GM19240 (cell line): ENCODE results near the gene IKBKE.

Experiments
- DNase-seq: peaks from one replicate; pipeline ENCODE4 v3.0.0; 2011; ENCODE audit warnings: low spot score; ENCODE audit not compliant: insufficient read length

Gene IKBKE

DNA sequence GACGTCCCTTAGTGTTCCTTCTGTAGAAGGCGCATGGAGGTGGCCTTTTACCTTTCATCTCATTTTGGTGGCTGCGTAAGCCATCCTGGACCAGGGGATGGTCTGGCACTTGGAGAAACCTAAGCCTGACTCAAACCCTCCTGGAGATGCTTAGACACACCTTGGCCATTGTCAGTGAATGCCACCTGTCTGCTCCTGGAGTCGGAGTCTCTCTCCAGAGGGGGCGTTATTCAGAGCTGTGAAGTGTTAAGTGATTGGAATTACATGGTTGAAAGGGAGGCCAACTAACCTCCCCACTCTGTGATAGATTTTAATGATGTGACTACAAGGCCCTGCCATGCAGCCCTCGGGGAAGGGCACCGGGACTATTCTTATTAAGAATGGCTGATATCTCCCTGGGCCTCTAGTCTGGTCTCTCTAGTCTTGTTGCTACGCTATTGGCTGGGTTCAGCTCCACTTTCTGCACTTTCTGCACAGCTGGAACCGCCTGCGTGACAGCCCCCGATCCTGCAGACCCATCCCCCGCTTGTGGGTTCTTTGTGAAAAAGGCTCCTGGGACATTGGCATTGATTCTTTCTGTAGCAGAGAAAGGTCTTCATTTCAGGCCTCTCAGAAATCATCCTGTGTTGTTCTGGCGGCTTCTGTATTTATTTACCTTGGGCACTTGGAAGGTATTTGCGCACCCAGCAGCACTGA is 41.2 kb downstream of the IKBKE start:
- no peak for DNase-seq

DNA sequence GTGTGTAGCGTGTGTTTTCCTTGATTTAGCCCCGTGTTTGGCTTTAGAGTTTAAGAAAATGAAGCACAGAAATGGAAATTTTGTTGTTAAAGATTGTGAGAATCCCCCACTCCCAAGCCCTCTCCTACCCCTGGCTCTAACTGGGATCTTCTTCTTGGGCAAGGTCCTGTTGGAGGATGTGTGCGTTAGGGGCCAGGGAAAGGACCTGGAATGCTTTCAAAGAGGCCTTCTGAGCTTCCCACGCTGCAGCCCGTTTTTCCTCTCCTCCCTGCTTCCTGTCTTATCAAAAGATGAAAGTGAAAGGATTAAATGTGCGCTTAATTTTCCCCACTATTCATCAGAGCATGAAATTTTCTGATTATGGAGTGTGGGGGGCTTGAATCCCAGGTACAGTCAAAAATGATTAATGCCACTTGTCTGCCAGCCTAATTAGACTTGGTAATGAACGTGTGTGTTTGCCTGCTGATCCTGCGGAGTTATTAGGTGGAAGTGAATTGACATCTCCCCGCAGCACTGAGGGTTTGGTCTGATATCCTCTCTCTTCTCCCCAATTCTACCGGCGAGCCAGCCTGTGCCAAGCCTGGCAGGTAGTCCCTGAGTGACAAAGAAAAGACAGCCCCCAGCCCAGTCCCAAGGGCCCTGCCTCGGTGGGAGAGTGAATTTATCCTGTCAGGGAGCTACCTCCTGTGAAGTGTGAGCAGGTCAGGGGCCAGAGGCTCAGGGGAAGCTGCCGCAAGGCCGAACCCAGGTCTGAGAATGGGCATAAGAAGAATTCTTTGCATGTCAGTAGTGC is 42.0 kb downstream of the IKBKE start:
- DNase-seq, result no peak

DNA sequence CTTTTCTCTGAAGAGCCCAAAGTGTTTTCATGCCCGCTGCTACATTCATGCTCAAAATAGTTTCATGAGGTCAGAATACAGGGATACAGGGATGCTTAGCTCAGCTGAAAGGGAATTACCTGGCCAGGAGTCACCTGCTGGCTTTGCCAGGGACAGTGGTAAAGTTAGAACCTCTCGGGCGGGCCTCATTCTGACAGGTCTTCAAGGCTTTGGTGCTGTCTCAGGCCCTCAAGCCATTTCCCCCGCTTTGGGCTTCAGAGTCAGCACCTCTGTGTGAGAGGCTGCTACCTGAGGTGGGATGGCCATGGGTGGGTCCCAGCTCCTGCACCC is 42.5 kb downstream of the IKBKE start:
- no peak for DNase-seq

GRCh38 chr1:206513312-206514111 is 43.2 kb downstream of the IKBKE start:
- no peak for DNase-seq

GRCh38 chr1:206514813-206515387 is 44.6 kb downstream of the IKBKE start:
- no peak for DNase-seq

- DNase-seq, result no peak
Observed at GRCh38 chr1:206516728-206516990, 46.4 kb downstream of the IKBKE start.

- no peak for DNase-seq
Observed at GRCh38 chr1:206517784-206518183, 47.5 kb downstream of the IKBKE start.

GRCh38 chr1:206518206-206518605 is 47.9 kb downstream of the IKBKE start:
- no peak for DNase-seq

DNA sequence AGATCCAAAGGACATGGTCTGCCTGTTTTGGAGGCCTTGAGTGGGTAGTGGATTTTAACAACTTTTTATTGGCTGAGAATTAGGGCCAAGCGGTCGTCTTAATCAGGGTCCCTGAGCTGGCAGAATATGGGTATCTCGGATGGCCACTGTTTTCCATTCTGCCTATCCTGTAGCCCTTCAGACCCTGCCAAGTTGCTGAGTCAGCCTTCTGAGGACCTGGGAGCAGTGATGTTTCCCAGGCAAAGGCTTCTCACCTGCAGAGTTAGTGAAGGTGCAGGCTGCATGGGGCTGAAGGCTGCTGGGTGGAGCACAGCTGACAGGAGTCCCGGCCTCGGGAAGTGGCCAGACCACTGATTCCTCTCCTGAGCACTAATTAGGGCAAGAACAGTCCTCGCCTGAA is 48.5 kb downstream of the IKBKE start:
- no peak for DNase-seq

GRCh38 chr1:206521127-206521526 is 50.9 kb downstream of the IKBKE start:
- DNase-seq, result no peak

DNA sequence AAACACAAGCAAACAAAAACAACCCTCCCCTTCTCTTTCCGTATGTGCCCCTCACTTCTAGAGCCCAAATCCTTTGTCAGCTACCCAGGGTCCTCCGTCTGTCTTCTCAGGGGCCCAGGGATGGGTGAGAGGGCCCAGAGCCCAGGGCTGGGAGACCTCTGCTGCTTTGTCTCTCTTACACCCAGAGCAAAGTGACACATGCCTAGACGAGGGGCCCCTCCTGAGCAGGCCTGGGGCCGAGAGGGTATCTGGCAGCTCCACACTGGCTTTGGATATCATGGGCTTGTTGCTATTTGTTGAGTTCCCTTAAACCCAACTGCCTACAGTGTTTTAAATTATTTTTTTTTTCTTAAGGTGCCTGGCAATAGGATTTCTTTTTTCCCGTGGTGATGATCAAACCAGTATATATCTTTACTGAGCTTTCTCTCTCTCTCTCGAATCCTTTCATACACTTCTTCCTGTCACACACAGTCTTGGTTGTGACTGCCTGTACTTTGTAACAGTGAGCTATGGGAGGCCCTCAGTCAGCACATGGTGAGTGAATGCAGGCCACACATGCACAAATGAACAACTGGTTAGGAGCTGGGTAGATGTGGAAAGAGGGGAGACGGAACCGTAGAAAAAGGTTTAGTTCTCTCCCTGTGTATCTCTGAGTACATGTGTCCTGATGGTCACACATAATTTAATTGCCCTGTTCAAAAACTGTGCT is 51.6 kb downstream of the IKBKE start:
- DNase-seq, result no peak

GRCh38 chr1:206524739-206525364 is 54.6 kb downstream of the IKBKE start:
- DNase-seq, result no peak

GRCh38 chr1:206526064-206526911 is 56.0 kb downstream of the IKBKE start:
- no peak for DNase-seq

GRCh38 chr1:206529425-206529824 is 59.1 kb downstream of the IKBKE start:
- DNase-seq, result no peak

DNA sequence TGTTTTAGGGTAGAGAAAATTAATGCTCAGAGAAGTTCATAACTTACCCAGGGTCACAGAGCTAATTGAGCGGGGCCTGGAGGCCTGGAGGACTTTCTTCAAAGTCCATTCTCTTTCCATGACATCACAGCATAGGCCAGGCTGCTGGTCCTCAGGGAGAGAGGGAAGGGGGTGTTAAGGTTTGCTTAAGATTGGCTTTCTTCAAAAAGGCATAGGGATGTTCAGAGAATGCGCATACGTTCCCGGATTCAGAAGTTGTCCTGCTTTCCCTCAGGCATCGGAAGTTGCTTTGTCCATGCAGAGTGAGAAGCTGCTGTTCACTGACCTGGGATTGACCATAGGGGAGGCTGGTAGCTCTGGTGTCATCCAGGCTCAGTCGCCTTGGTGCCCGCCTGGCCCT is 62.1 kb downstream of the IKBKE start:
- DNase-seq, result no peak

- DNase-seq, result no peak
Observed at GRCh38 chr1:206534552-206534951, 64.3 kb downstream of the IKBKE start.

DNA sequence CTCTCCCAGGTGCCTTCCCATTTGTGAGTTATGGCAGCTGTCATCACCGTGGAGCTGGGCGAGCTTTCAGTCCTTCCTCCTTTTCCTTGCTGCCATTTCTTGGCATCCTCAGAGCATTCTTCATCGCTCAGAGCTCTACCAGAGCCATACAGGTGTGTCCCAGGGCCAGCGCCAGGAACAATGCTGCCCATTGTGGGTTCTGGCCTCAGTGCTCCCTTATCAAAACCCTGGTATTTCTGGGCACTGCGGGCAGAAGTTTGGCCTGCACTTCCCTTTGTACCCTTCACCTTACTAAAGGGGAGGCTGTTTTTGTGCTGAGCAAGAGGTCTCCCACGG is 65.5 kb downstream of the IKBKE start:
- DNase-seq, result no peak

- no peak for DNase-seq
Observed at GRCh38 chr1:206537141-206537540, 66.9 kb downstream of the IKBKE start.

- DNase-seq, result no peak
Observed at GRCh38 chr1:206538086-206538770, 68.0 kb downstream of the IKBKE start.
